Tibial nerve (tissue), 4 donors: ENCODE measurements around the gene UGT1A9. TPM values are rescaled to one million over a fixed set of nuclear protein-coding genes. Genes with fewer than 3 reads are reported as not detected.

ENCODE experiments used
- DNase-seq, 2 donors: peaks; one replicate each; pipeline ENCODE4 v3.0.0-alpha.2; 2019; ENCODE audit warnings: low spot score in 2 of 2
- H3K27ac ChIP-seq, 4 donors: fragments of 200-600 bp; sonication (generic) in 3 of 4; one replicate each; pipeline ENCODE4 v1.5.1; 2017 to 2019; ENCODE audit warnings: mild to moderate bottlenecking in 1 of 4
- H3K27me3 ChIP-seq, 2 donors: fragments of 200-600 bp; sonication (generic) in 1 of 2; one replicate each; pipeline versions ENCODE4 v1.5.1 to v1.6.0; 2017 to 2019
- H3K36me3 ChIP-seq, 3 donors: fragments of 200-600 bp; sonication (generic); one replicate each; pipeline ENCODE4 v1.5.1; 2018 to 2019
- H3K4me1 ChIP-seq, 4 donors: fragments of 200-600 bp; sonication (generic) in 3 of 4; one replicate each; pipeline ENCODE4 v1.5.1; 2017 to 2019
- H3K4me3 ChIP-seq, 4 donors: fragments of 200-600 bp; sonication (generic) in 3 of 4; one replicate each; pipeline ENCODE4 v1.5.1; 2017 to 2019; ENCODE audit warnings: mild to moderate bottlenecking in 1 of 4, moderate library complexity in 1 of 4
- H3K9me3 ChIP-seq, 4 donors: fragments of 200-600 bp; sonication (generic) in 3 of 4; one replicate each; pipeline ENCODE4 v1.5.1; 2017 to 2019
- CTCF ChIP-seq, 5 experiments: fragments of 200-600 bp in 3 of 5; fragments of 450-650 bp in 2 of 5; sonication (generic) in 3 of 5; IDR thresholded peaks; one replicate each; pipeline ENCODE4 v1.5.1; 2016 to 2019; ENCODE audit warnings: antibody characterized with exemption in 5 of 5, mild to moderate bottlenecking in 3 of 5, moderate library complexity in 2 of 5
- EP300 ChIP-seq, 2 donors: sonication (generic); formaldehyde crosslinking; IDR thresholded peaks; one replicate each; pipeline ENCODE4 v1.6.1; 2017; ENCODE audit warnings: antibody characterized with exemption in 2 of 2, mild to moderate bottlenecking in 1 of 2
- POLR2A ChIP-seq, 2 donors: fragments of 450-650 bp; IDR thresholded peaks; one replicate each; pipeline ENCODE4 v1.6.1; 2017; ENCODE audit warnings: antibody characterized with exemption in 2 of 2, mild to moderate bottlenecking in 2 of 2, moderate library complexity in 2 of 2
- WGBS, 2 donors: methylation state at CpG; one replicate each; pipeline ENCODE4 v1.1.5; 2018; 5-methylcytosine and 5-hydroxymethylcytosine counted together
- total RNA-seq, 4 donors: library from RNA; depleted of rRNA; stranded (reverse); fragments of >200 nt; gene quantifications; one replicate each; pipeline ENCODE4 v1.1.0, GENCODE V29; 2016

The UGT1A9 gene
- total RNA-seq, 4 donors from 2014 or later: not detected

GRCh38 chr2:233681521-233682099 lies 9.9 kb downstream of the UGT1A9 start, which contains the start of gene UGT1A7:
UGT1A7 (plus strand) TSS chr2:233681901; CDS start chr2:233681938, 37 bp downstream.
- Histone ChIP-seq H3K27me3 (no peaks in the 10 kb centered on the region), H3K36me3 (no peaks in the 10 kb centered on the region), H3K9me3 (no peaks in the 10 kb centered on the region), H3K27ac (no peak within 1 kb of the TSS), H3K4me3 (no peak within 1 kb of the TSS), H3K4me1 (no peaks in the 10 kb centered on the region)
- DNase-seq: no peak
- 77 to 90% methylated on average over 5 of the region's 5 CpGs for whole genome bisulfite sequencing, 2 donors
- TF ChIP-seq POLR2A (IDR thresholded peaks at IDR 0.05): no peak
- no peak for TF ChIP-seq EP300 (IDR thresholded peaks at IDR 0.05)
- no peak for TF ChIP-seq CTCF (IDR thresholded peaks at IDR 0.05)

DNA sequence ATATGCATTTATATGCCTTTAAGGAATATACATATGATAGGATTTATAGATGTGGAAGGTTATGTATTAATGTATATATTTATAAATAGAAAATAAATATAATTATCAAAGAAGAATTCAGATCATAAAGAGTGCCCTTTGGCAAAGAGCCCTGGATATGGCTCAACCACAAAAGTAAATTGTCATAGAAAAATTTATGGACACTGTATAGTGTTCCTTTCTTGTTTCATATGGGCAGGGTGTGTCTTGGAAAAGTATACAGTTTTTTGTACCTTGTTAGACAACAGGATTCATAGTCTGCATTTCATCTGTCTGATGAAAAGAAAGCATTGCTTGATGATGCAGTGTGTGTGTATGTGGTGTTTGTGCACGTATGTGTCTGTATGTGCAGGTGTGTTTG lies 12.9 kb downstream of the UGT1A9 start:
- Histone ChIP-seq H3K36me3 (no peaks in the 10 kb centered on the region), H3K4me3 (no peak overlapping the region), H3K27me3 (no peaks in the 10 kb centered on the region), H3K9me3 (no peaks in the 10 kb centered on the region), H3K4me1 (no peaks in the 10 kb centered on the region), H3K27ac (no peak overlapping the region)
- WGBS, 2 donors: 69 to 83% methylated on average over 1 of the region's 1 CpG
- TF ChIP-seq EP300 (IDR thresholded peaks at IDR 0.05) (no peak), CTCF (IDR thresholded peaks at IDR 0.05) (no peak), POLR2A (IDR thresholded peaks at IDR 0.05) (no peak)
- DNase-seq: no peak

DNA sequence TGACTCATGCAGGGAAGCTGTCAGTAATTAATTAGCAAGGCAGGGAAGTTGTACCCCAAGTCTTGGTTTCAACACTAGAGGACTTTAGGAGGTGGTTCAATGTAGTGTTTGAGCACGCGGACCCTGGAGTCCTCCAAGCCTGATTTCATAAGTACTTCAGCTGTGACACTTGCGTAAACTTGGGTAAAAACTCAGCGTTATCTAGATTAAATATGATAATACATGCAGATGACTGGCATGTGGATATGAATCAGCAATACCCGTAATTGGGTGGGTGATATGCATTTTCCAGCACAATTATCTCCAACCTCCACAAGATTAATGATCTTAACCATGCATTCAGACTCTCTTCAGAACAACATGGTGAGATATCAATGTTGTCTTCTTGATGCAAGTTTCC lies 15.2 kb downstream of the UGT1A9 start:
- DNase-seq: no peak
- TF ChIP-seq EP300 (IDR thresholded peaks at IDR 0.05): no peak
- no peak for TF ChIP-seq CTCF (IDR thresholded peaks at IDR 0.05)
- TF ChIP-seq POLR2A (IDR thresholded peaks at IDR 0.05): no peak
- H3K36me3 ChIP-seq: no peaks in the 10 kb centered on the region
- 79 to 90% methylated on average over 5 of the region's 5 CpGs for WGBS, 2 donors
- no peaks in the 10 kb centered on the region for H3K9me3 ChIP-seq
- no peaks in the 10 kb centered on the region for H3K4me1 ChIP-seq
- H3K27me3 ChIP-seq: no peaks in the 10 kb centered on the region
- H3K4me3 ChIP-seq: no peak overlapping the region
- no peak overlapping the region for H3K27ac ChIP-seq

GRCh38 chr2:233688341-233688740 lies 16.6 kb downstream of the UGT1A9 start:
- Histone ChIP-seq H3K4me1 (no peaks in the 10 kb centered on the region), H3K9me3 (no peaks in the 10 kb centered on the region), H3K27me3 (no peaks in the 10 kb centered on the region), H3K4me3 (no peak overlapping the region), H3K27ac (no peak overlapping the region), H3K36me3 (no peaks in the 10 kb centered on the region)
- no peak for DNase-seq
- WGBS, 2 donors: 78 to 83% methylated on average over 5 of the region's 5 CpGs
- TF ChIP-seq EP300 (IDR thresholded peaks at IDR 0.05): no peak
- TF ChIP-seq POLR2A (IDR thresholded peaks at IDR 0.05): no peak
- no peak for TF ChIP-seq CTCF (IDR thresholded peaks at IDR 0.05)

DNA sequence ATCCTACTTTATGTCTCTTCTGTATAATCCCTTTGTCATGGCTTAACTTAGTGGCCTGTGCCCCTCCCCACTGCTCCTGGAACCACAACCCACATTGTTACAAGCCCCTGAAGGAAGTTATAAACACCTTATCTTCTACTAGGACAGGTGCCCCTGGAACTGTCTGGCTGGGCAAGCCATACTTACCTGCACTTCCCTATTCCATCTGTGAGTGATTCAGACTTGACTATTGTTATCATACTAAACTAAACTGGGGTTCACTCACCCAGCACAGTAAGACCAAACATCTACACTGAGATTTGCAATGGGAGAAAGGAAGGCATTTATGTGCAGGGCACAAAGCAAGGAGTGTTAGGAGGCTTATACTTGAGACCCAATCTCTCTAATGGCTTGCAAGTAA lies 17.3 kb downstream of the UGT1A9 start:
- H3K9me3 ChIP-seq: no peaks in the 10 kb centered on the region
- H3K36me3 ChIP-seq: no peaks in the 10 kb centered on the region
- no peak overlapping the region for H3K27ac ChIP-seq
- no peak for DNase-seq
- no peak for TF ChIP-seq EP300 (IDR thresholded peaks at IDR 0.05)
- TF ChIP-seq CTCF (IDR thresholded peaks at IDR 0.05): no peak
- no peak for TF ChIP-seq POLR2A (IDR thresholded peaks at IDR 0.05)
- H3K4me1 ChIP-seq: no peaks in the 10 kb centered on the region
- H3K27me3 ChIP-seq: no peaks in the 10 kb centered on the region
- H3K4me3 ChIP-seq: no peak overlapping the region
